ENCODE results near the gene ATP5F1E.

ATP5F1E gene

DNA sequence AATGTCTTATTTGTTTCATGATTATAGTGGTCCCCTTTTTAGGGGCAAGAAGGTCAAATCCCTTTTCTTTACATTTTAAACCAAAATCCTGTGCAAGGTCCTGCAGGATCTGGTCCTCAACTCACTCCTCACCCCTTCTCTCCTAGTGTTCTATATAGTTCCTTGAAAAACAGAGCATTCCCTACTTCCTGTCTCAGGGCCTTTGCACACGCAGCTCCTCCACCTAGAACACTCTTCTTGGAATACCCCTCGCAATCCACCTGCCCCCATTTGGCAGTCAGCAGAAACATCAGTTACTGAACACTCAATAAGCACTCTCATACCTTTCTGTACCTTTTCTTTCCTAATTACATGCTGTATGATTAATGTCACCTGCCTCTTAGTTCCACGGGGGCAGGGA lies 3.2 kb upstream of the ATP5F1E start:
- H3K4me3 ChIP-seq (ENCODE audit: low read depth, low read length) = no peak overlapping the region
- TF ChIP-seq, protein P1, sequence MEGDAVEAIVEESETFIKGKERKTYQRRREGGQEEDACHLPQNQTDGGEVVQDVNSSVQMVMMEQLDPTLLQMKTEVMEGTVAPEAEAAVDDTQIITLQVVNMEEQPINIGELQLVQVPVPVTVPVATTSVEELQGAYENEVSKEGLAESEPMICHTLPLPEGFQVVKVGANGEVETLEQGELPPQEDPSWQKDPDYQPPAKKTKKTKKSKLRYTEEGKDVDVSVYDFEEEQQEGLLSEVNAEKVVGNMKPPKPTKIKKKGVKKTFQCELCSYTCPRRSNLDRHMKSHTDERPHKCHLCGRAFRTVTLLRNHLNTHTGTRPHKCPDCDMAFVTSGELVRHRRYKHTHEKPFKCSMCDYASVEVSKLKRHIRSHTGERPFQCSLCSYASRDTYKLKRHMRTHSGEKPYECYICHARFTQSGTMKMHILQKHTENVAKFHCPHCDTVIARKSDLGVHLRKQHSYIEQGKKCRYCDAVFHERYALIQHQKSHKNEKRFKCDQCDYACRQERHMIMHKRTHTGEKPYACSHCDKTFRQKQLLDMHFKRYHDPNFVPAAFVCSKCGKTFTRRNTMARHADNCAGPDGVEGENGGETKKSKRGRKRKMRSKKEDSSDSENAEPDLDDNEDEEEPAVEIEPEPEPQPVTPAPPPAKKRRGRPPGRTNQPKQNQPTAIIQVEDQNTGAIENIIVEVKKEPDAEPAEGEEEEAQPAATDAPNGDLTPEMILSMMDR (IDR thresholded peaks at IDR 0.05; ENCODE audit: borderline replicate concordance, insufficient read depth, low read depth, low read length) = no peak

DNA sequence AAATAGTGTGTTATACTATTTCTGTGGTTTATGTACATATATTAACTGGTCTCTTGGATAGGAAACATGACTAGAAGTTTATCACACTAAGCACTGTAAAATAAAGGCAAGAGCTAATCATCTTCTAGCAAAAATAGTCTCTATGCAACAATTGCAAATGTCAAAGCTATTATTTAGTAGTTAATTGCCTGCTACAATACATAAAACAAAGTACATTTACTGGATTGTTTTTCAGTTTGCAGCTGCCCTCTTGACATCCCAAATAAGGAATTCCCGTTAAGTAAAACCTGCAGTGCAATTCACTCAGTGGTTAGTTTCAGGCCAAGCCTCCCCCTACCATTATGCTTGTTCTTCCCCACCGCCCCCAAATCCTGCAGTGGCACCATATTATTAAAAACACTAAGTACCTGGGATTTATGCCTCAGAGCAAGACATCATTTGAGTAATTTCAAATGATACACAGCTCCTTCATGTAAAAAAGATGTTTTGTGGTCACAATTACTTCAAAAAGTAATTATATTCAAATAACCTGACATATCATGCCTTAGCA lies 1.6 kb upstream of the ATP5F1E start:
- no peak overlapping the region for H3K4me3 ChIP-seq (ENCODE audit: low read depth, low read length)

DNA sequence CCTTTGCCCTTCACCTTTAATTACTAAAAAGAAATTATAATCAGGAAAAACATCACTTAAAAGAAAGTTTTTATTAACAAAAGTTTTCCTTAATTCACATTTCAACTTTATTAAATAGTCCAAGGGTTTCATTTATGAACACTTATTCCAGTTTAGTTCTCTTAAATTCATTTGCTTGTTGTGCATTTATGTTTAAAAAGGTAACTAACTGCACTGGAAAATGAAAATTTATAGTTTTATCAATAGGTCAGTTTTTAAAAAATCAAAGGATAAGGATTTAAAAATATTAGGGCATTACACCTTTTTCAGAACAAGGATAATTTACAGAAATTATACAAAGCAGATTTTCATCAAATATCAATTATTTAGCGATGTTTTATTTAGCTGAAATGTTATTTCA lies 958 bp upstream of the ATP5F1E start:
- H3K4me3 ChIP-seq (ENCODE audit: low read depth, low read length) = no peak overlapping the region
- TF ChIP-seq, protein P1 (IDR thresholded peaks at IDR 0.05; ENCODE audit: borderline replicate concordance, insufficient read depth, low read depth, low read length) = no peak

More for the DNA sequence above, 1.6 kb upstream of the ATP5F1E start:
- TF ChIP-seq, protein P1 (IDR thresholded peaks at IDR 0.05; ENCODE audit: borderline replicate concordance, insufficient read depth, low read depth, low read length) = no peak

DNA sequence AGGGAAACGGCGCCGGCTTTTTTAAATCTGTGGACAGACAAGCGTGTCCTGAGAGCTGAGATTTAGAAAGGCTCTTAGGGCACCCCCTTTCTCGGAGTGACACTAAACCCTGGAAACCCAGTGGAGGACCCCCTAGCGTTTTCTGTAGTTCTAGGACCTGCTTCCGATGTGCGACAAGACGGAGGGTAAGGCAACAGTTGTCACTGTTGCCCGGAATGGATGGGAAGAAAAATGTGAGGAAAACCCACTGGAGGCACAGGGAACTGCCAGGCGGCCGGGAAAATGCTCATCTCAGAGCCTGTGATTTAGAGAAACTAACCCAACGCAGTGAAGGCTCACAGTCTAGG lies 551 bp upstream of the ATP5F1E start:
- TF ChIP-seq, protein P1 (IDR thresholded peaks at IDR 0.05; ENCODE audit: borderline replicate concordance, insufficient read depth, low read depth, low read length) = no peak
- peak overlapping the region; percentile 52 for H3K4me3 ChIP-seq (ENCODE audit: low read depth, low read length)

DNA sequence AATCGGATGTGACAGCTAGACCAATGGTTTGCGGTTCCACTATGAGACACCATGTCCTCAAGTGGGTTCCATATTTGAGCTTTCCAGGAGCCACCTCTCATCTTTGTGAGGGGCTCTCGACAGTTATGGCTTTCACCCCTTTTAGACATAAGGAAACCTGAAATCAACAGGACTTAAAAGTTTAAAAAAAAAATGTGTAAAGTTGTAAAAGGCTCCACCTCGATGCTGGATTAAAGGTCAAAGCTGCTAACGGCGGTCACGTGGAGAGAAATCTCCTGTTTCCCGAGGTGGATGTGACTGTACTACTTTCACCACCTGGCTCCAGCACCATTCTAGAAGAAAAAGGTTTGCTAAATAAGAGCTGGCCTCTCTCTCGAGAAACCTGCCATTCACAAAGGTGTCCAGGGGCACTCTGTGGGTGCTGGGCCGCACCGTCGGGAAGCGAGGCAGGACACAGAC lies 542 bp downstream of the ATP5F1E start:
- TF ChIP-seq, protein P1 (IDR thresholded peaks at IDR 0.05; ENCODE audit: borderline replicate concordance, insufficient read depth, low read depth, low read length) = no peak
- H3K4me3 ChIP-seq (ENCODE audit: low read depth, low read length) = peak overlapping the region; percentile 77

DNA sequence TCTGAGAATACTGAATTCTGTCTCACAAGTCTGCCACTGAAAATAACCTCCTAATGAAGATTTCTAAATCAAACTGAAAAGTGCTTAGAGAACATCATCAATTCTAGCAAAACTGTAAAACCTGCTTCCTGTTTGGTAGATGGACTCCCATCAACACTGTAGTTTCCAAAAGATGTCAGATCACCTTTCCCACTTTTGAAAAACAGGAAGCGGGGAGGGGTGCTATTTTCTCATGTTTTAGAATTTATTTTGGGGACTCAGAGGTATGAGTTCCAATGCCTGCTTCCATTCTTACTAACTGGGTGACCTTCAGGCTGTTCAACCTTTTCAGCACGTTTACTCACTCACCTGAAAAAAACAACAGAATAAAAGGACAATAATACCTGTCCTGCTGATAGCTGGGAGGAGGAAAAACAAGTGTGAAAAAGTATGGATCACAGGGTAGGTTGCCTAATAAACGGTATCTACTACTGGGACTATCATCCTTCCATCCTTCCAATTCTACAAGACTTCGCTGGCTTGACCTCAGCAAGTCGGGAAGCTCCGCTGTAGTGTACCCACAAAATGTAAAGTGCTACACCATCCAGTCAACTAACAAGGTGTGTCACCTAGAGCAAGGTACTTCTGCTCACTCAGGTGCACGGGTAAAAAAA lies 1.1 kb downstream of the ATP5F1E start:
- TF ChIP-seq, protein P1 (IDR thresholded peaks at IDR 0.05; ENCODE audit: borderline replicate concordance, insufficient read depth, low read depth, low read length) = no peak
- H3K4me3 ChIP-seq (ENCODE audit: low read depth, low read length) = peak overlapping the region; percentile 77

DNA sequence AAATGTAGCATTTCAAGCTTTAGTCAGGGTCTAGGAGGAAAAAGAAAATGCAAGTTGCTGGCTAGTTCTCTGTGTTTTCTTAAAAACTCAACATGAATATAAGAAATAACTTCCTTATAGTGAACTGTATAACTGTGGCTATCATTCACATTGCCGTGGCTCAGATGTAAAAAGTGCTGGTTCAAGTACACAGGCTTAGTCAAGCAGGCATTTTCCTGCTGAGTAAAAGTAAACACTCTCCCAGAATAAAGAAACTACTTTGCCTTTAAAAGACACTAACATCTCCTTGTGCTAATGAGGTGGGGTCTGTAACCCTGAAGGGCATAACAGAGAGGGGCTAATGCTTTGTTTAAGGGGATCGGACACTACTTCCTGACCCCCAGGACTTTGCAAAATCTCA lies 3.3 kb downstream of the ATP5F1E start:
- TF ChIP-seq, protein P1 (IDR thresholded peaks at IDR 0.05; ENCODE audit: borderline replicate concordance, insufficient read depth, low read depth, low read length) = no peak
- no peak overlapping the region for H3K4me3 ChIP-seq (ENCODE audit: low read depth, low read length)

Measured in GM12875 (cell line).